Omental fat pad (tissue), 4 donors: ENCODE measurements around the gene RNF17. TPM values are rescaled to one million over a fixed set of nuclear protein-coding genes. Genes with fewer than 3 reads are reported as not detected.

Source experiments
- ATAC-seq: fragments of 150-250 bp; one replicate; pipeline ENCODE4 v1.9.1; 2016; ENCODE audit warnings: mild to moderate bottlenecking, moderate library complexity; ENCODE audit not compliant: low FRiP score
- DNase-seq: peaks from one replicate; pipeline ENCODE4 v3.0.0-alpha.2; 2019; ENCODE audit warnings: low spot score
- total RNA-seq, 4 donors: library from RNA; depleted of rRNA; stranded (reverse); fragments of >200 nt; gene quantifications; one replicate each; pipeline ENCODE4 v1.1.0, GENCODE V29; 2016
- TF ChIP-seq, protein P1 (sequence below), 3 donors: fragments of 450-650 bp; IDR thresholded peaks; one replicate each; pipeline ENCODE4 v1.5.1; 2016 to 2017; ENCODE audit warnings: antibody characterized with exemption in 3 of 3, mild to moderate bottlenecking in 3 of 3, moderate library complexity in 2 of 3

RNF17 gene
- total RNA-seq, 4 donors from 2014 or later: 0.28 to 0.32 TPM; not detected in 2

DNA sequence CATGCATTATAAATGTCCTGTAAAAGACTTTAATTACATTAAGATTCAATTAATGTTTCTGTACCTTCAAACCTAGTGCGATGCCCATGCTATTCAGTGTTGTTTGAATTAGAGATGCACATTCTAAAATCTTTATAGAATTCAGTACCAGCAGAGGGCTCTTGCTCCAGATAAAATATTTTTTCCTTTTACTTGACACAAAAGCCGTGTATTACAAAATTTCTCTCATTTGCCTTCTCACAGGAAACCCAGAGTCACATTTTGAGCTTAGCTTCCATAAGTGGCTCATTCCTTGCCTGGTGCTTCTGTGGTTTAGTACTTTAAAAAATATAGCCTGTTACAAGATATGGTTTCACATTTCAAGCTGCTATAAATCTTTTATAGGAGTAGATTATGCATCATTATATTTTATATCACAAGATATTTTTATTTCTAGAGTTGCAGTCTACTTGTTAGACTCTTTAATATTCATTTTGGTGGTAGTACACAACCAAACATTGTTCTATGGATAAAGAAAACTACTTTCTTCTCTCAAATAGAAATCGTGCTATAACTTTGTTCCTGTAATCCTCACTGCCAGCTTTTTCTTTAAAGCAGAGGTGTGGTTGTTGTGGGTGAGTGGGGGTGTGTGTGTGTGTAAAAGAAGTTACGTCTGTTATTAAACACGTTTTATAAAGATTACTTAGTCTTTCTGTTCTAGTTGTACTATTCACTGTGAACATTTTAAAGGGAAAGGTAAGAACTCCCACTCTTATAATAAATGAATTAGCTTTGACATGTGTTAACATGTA, 101.4 kb downstream of the RNF17 start:
- TF ChIP-seq, protein P1, sequence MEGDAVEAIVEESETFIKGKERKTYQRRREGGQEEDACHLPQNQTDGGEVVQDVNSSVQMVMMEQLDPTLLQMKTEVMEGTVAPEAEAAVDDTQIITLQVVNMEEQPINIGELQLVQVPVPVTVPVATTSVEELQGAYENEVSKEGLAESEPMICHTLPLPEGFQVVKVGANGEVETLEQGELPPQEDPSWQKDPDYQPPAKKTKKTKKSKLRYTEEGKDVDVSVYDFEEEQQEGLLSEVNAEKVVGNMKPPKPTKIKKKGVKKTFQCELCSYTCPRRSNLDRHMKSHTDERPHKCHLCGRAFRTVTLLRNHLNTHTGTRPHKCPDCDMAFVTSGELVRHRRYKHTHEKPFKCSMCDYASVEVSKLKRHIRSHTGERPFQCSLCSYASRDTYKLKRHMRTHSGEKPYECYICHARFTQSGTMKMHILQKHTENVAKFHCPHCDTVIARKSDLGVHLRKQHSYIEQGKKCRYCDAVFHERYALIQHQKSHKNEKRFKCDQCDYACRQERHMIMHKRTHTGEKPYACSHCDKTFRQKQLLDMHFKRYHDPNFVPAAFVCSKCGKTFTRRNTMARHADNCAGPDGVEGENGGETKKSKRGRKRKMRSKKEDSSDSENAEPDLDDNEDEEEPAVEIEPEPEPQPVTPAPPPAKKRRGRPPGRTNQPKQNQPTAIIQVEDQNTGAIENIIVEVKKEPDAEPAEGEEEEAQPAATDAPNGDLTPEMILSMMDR (IDR thresholded peaks at IDR 0.05): no peak
- ATAC-seq (peak; percentile 41), DNase-seq (no peak)

GRCh38 chr13:24866488-24866887, 102.5 kb downstream of the RNF17 start:
- TF ChIP-seq, protein P1 (IDR thresholded peaks at IDR 0.05): no peak
- ATAC-seq (no peak), DNase-seq (no peak)

DNA sequence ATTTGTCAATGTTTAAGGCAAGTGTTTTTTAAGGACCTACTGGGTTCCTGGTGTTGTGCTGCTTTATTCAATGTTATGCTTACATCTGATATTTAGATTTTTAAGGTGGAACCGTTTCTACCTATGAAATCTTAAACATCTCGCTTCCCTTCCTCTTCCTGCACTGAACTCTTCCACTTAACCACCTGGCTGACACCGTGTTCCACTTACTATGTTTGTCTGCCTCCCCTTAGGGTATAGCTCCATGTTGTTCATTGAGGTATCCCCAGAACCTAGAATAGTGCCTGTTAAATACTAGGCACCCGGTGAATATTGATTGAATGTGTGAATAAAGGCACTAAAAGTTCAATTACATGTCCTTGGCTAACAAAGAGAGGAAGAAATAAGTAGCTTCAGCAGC, 104.9 kb downstream of the RNF17 start:
- DNase-seq (no peak), ATAC-seq (no peak)
- TF ChIP-seq, protein P1 (IDR thresholded peaks at IDR 0.05): no peak

DNA sequence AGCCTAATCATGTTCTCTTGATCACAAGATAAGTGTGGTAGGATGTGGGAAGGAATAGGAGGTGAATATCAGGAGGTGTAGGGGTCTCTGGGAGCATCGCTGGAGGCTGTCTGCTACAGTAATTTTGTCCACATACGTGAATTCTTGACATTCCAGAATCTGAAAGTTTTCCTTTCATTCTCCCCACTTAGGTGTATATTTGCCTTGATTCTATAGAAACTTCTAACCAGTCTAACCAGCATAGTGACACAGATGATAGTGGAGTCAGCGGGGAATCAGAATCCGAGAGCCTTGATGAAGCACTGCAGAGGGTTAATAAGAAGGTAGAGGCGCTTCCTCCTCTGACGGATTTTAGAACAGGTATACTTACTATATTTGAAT, 106.4 kb downstream of the RNF17 start:
- TF ChIP-seq, protein P1 (IDR thresholded peaks at IDR 0.05): no peak
- DNase-seq (no peak), ATAC-seq (no peak)

DNA sequence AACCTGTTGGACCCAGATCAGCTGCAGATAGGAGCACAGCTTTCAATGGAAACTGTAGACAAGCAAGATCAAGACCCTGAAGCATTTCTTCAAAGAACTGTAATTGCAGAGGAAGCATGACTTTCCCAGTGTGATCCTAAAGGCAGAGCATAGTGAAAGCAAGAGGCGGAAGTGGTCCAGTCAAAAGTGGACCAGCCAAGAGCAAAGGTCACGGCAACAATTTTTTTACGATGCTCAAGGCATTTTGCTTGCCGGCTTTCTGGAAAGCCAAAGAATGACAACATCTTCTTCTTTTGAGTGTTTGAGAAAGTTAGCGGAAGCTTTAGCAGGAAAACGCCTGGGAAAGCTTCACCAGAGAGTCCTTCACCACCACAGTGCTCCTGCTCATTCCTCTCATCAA, 111.6 kb downstream of the RNF17 start:
- DNase-seq (no peak), ATAC-seq (no peak)
- TF ChIP-seq, protein P1 (IDR thresholded peaks at IDR 0.05): no peak

DNA sequence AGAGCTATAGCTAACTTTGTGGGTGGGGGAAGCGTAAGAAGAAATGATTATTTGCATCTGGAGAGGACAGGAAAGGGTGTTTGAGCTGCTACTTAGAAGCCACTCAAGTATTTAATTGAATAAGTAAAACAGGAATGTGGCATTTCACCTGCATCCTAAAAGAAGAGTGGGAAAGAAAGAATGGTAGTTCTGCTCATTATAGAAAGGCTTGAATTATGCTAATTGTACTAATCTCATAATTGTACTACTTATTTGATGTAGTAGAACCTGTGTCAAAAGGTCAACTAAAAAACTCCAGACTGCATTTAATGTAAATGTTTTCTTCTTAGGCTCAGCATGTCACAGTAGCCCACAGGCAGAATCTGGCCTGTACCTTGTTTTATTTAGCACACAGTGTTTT, 113.6 kb downstream of the RNF17 start:
- TF ChIP-seq, protein P1 (IDR thresholded peaks at IDR 0.05): no peak
- no peak for ATAC-seq
- no peak for DNase-seq

- TF ChIP-seq, protein P1 (IDR thresholded peaks at IDR 0.05): no peak
- DNase-seq: no peak
- no peak for ATAC-seq
Observed at GRCh38 chr13:24878340-24878739, 114.4 kb downstream of the RNF17 start.
